ENCODE data around the gene L1CAM.

The L1CAM gene

GRCh38 chrX:153920546-153920945, 34.6 kb upstream of the L1CAM start:
- peak overlapping the region; percentile 3; the same call in 1 of the 2 replicates for H3K27ac ChIP-seq
- ChIA-PET POLR2A (ENCODE audit: low non-redundant PET) (no interaction called here), CTCF (interaction anchor here (1.3 to 1.6 kb wide), 2 partner anchors 9 to 156 kb away, joined by 4 to 5 read pairs; partner anchors contain the start of gene PLXNB3)
- TF ChIP-seq, protein P1, sequence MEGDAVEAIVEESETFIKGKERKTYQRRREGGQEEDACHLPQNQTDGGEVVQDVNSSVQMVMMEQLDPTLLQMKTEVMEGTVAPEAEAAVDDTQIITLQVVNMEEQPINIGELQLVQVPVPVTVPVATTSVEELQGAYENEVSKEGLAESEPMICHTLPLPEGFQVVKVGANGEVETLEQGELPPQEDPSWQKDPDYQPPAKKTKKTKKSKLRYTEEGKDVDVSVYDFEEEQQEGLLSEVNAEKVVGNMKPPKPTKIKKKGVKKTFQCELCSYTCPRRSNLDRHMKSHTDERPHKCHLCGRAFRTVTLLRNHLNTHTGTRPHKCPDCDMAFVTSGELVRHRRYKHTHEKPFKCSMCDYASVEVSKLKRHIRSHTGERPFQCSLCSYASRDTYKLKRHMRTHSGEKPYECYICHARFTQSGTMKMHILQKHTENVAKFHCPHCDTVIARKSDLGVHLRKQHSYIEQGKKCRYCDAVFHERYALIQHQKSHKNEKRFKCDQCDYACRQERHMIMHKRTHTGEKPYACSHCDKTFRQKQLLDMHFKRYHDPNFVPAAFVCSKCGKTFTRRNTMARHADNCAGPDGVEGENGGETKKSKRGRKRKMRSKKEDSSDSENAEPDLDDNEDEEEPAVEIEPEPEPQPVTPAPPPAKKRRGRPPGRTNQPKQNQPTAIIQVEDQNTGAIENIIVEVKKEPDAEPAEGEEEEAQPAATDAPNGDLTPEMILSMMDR (conservative IDR thresholded peaks at IDR 0.05; ENCODE audit: low read depth), result no peak
- no peak for DNase-seq (ENCODE audit: low spot score)

GRCh38 chrX:153919281-153919680, 33.3 kb upstream of the L1CAM start:
- H3K27ac ChIP-seq, result no peak overlapping the region
- no peak for DNase-seq (ENCODE audit: low spot score)
- CTCF ChIA-PET, result no interaction called here
- POLR2A ChIA-PET (ENCODE audit: low non-redundant PET), result no interaction called here
- TF ChIP-seq, protein P1 (conservative IDR thresholded peaks at IDR 0.05; ENCODE audit: low read depth), result no peak

- POLR2A ChIA-PET (ENCODE audit: low non-redundant PET), result no interaction called here
- CTCF ChIA-PET, result interaction anchor here (1.1 kb wide), 1 partner anchor 154 kb away, joined by 7 read pairs; the partner anchor contains the start of gene PLXNB3
- peak; percentile 44 for DNase-seq (ENCODE audit: low spot score)
- H3K27ac ChIP-seq, result peak overlapping the region; percentile 85
- TF ChIP-seq, protein P1 (conservative IDR thresholded peaks at IDR 0.05; ENCODE audit: low read depth), result no peak
Measured at GRCh38 chrX:153917869-153918268, 31.9 kb upstream of the L1CAM start.

GRCh38 chrX:153913701-153914100, 27.7 kb upstream of the L1CAM start:
- TF ChIP-seq, protein P1 (conservative IDR thresholded peaks at IDR 0.05; ENCODE audit: low read depth), result no peak
- CTCF ChIA-PET, result interaction anchor here (0.6 kb wide), 1 partner anchor 150 kb away, joined by 3 read pairs; no protein-coding TSS in a partner anchor
- POLR2A ChIA-PET (ENCODE audit: low non-redundant PET), result no interaction called here
- no peak overlapping the region for H3K27ac ChIP-seq
- DNase-seq (ENCODE audit: low spot score), result no peak

GRCh38 chrX:153913211-153913610, 27.2 kb upstream of the L1CAM start:
- TF ChIP-seq, protein P1 (conservative IDR thresholded peaks at IDR 0.05; ENCODE audit: low read depth), result no peak
- H3K27ac ChIP-seq, result no peak overlapping the region
- CTCF ChIA-PET, result interaction anchor here (0.6 kb wide), 1 partner anchor 150 kb away, joined by 3 read pairs; no protein-coding TSS in a partner anchor
- POLR2A ChIA-PET (ENCODE audit: low non-redundant PET), result no interaction called here
- no peak for DNase-seq (ENCODE audit: low spot score)

DNA sequence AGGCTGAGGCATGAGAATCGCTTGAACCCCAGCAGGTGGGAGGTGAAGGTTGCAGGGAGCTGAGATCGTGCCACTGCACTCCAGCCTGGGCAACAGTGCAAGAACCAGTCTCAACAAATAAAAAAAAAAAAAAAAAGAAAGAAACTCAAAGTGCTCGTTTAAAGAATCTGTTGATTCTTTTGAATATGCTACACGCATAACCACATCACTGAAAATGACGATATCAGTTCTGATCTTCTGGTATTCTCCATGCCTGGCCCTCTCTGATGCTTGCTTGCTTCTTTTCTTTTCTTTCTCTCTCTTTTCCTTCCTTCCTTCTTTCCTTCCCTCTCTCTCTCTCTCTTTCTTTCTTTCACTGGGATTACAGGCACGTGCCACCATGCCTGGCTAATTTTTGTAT, 25.8 kb upstream of the L1CAM start:
- ChIA-PET CTCF (interaction anchor here (0.9 kb wide), 1 partner anchor 9 kb away, joined by 4 read pairs; no protein-coding TSS in a partner anchor), POLR2A (ENCODE audit: low non-redundant PET) (no interaction called here)
- H3K27ac ChIP-seq, result no peak overlapping the region
- DNase-seq (ENCODE audit: low spot score), result no peak
- TF ChIP-seq, protein P1 (conservative IDR thresholded peaks at IDR 0.05; ENCODE audit: low read depth), result no peak
